GM12878 (cell line): ENCODE measurements around the gene DIP2C.

Source experiments
- ESRRA ChIP-seq: IDR thresholded peaks from 2 replicates; pipeline ENCODE4 v1.6.1; 2012; ENCODE audit warnings: mild to moderate bottlenecking, low read length, improper control_type of control experiment
- FOS ChIP-seq: IDR thresholded peaks from 3 replicates; pipeline ENCODE4 v1.6.1; 2011; ENCODE audit warnings: borderline replicate concordance; ENCODE audit not compliant: insufficient read length; ENCODE audit errors: extremely low read depth
- GABPA ChIP-seq: IDR thresholded peaks from 2 replicates; pipeline ENCODE4 v1.6.1; 2014; ENCODE audit warnings: antibody characterized with exemption, low read depth, mild to moderate bottlenecking, inconsistent platforms
- POLR2A ChIP-seq: IDR thresholded peaks from 2 replicates; pipeline ENCODE4 v1.6.1; 2011; ENCODE audit warnings: low read depth, mild to moderate bottlenecking, low read length
- SIN3A ChIP-seq: IDR thresholded peaks from 2 replicates; pipeline ENCODE4 v1.6.1; 2012; ENCODE audit warnings: low read depth, low read length, improper control_type of control experiment
- YY1 ChIP-seq: IDR thresholded peaks from 2 replicates; pipeline ENCODE4 v1.6.1; 2011; ENCODE audit warnings: low read depth, mild to moderate bottlenecking, low read length
- ZBED1 ChIP-seq: IDR thresholded peaks from 2 replicates; pipeline ENCODE4 v1.6.1; 2016; ENCODE audit warnings: borderline replicate concordance
- TF ChIP-seq, protein P1 (sequence below), 3 experiments: IDR thresholded peaks in 2 of 3; conservative IDR thresholded peaks in 1 of 3; 2 replicates each; pipeline ENCODE4 v1.5.1; 2011; ENCODE audit warnings: low read depth in 3 of 3, low read length in 3 of 3, mild to moderate bottlenecking in 3 of 3, control low read depth in 2 of 3, moderate library complexity in 2 of 3, inconsistent platforms in 1 of 3, mixed read lengths in 1 of 3; ENCODE audit not compliant: control insufficient read depth in 2 of 3, insufficient read depth in 1 of 3; ENCODE audit errors: extremely low read depth in 1 of 3

DNA sequence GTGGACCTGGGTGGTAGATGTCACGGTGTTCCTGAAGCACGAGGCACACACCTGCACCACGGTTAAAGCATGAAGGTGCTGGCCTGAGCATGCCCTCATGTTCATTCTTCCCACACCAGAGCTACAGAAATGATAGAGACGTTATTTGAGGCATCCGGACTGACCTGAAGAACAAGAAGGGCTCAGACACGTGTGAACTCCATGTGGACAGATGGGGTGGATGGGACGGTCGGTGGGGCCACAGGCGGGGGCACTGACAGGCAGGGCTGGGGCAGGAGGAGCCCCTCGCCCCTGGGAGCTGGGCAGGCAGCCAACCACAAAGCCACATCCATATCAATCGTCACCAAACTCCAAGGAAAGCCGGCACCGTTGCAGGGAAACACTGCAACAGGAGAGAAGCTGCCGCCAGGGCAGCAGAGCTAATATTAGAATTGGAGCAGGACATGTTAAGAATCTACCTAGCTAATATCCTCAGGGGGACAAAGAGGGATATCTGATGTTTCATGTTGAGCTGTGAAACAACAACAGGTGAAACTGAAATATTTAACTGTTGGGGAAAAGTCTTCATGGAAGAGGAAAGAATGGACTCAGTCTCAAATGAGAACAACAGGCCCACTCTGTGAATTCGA is 37.8 kb upstream of the DIP2C start:
- TF ChIP-seq YY1 (no peak), POLR2A (no peak), ZBED1 (no peak), SIN3A (no peak), GABPA (no peak), FOS (no peak), ESRRA (no peak)
- TF ChIP-seq, protein P1, sequence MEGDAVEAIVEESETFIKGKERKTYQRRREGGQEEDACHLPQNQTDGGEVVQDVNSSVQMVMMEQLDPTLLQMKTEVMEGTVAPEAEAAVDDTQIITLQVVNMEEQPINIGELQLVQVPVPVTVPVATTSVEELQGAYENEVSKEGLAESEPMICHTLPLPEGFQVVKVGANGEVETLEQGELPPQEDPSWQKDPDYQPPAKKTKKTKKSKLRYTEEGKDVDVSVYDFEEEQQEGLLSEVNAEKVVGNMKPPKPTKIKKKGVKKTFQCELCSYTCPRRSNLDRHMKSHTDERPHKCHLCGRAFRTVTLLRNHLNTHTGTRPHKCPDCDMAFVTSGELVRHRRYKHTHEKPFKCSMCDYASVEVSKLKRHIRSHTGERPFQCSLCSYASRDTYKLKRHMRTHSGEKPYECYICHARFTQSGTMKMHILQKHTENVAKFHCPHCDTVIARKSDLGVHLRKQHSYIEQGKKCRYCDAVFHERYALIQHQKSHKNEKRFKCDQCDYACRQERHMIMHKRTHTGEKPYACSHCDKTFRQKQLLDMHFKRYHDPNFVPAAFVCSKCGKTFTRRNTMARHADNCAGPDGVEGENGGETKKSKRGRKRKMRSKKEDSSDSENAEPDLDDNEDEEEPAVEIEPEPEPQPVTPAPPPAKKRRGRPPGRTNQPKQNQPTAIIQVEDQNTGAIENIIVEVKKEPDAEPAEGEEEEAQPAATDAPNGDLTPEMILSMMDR (IDR thresholded peaks at IDR 0.05 in 2 of 3, conservative IDR thresholded peaks at IDR 0.05 in 1 of 3; ENCODE audit: control insufficient read depth in 2 of 3, extremely low read depth in 1 of 3, insufficient read depth in 1 of 3, low read depth in 3 of 3, low read length in 3 of 3) = no peak
